Germinal center (tissue), 1 donor: ENCODE measurements around the gene ANKLE1.
"Not testable (repeated sequence)": the region's sequence is repeated elsewhere in the genome, so short reads cannot be mapped to it uniquely, and the experiment has no call there.

Source experiments
- DNase-seq: peaks from one replicate; pipeline ENCODE4 v3.0.0; 2012; ENCODE audit warnings: mixed read lengths, low spot score

Gene ANKLE1

GRCh38 chr19:17246681-17247425, 34.8 kb upstream of the ANKLE1 start:
- no peak for DNase-seq

- no peak for DNase-seq
Observed at GRCh38 chr19:17248011-17248776, 33.5 kb upstream of the ANKLE1 start.

GRCh38 chr19:17249887-17250548, 31.7 kb upstream of the ANKLE1 start:
- no peak for DNase-seq

GRCh38 chr19:17254636-17255035, 27.1 kb upstream of the ANKLE1 start:
- no peak for DNase-seq

GRCh38 chr19:17255150-17255621, 26.5 kb upstream of the ANKLE1 start:
- DNase-seq = no peak

GRCh38 chr19:17256130-17256529, 25.6 kb upstream of the ANKLE1 start:
- no peak for DNase-seq

- no peak for DNase-seq
Observed at GRCh38 chr19:17259118-17259780, 22.5 kb upstream of the ANKLE1 start.

- no peak for DNase-seq
Observed at GRCh38 chr19:17259934-17260333, 21.8 kb upstream of the ANKLE1 start.

- DNase-seq = peak; percentile 92
Observed at GRCh38 chr19:17260842-17261325, 20.8 kb upstream of the ANKLE1 start.

- no peak for DNase-seq
Observed at GRCh38 chr19:17262557-17262956, 19.1 kb upstream of the ANKLE1 start.

- no peak for DNase-seq
Observed at GRCh38 chr19:17263712-17264640, 17.7 kb upstream of the ANKLE1 start.

- DNase-seq = no peak
Observed at GRCh38 chr19:17264641-17264979, 17.1 kb upstream of the ANKLE1 start, which contains the start of gene USHBP1. Gene USHBP1 (minus strand): TSS chr19:17264745. CDS start chr19:17264299, 446 bp downstream.

GRCh38 chr19:17266026-17266425, 15.7 kb upstream of the ANKLE1 start:
- no peak for DNase-seq

GRCh38 chr19:17266589-17266974, 15.1 kb upstream of the ANKLE1 start:
- DNase-seq = no peak

- peak; percentile 99 for DNase-seq
Observed at GRCh38 chr19:17266975-17267788, 14.5 kb upstream of the ANKLE1 start, which contains the start of gene BABAM1. Gene BABAM1 (plus strand): TSS chr19:17267443. CDS start chr19:17268807, 1,364 bp downstream.

GRCh38 chr19:17268754-17269153, 12.9 kb upstream of the ANKLE1 start:
- DNase-seq = no peak

- DNase-seq = not testable (repeated sequence)
Observed at GRCh38 chr19:17274892-17275291, 6.8 kb upstream of the ANKLE1 start.

- no peak for DNase-seq
Observed at GRCh38 chr19:17275441-17276175, 6.1 kb upstream of the ANKLE1 start.

GRCh38 chr19:17279436-17279835, 2.3 kb upstream of the ANKLE1 start:
- DNase-seq = no peak
